H1 (cell line): ENCODE results near the gene CMIP. TPM values are rescaled to one million over a fixed set of nuclear protein-coding genes. Genes with fewer than 3 reads are reported as not detected.
A peak's percentile ranks its signal among the peaks of the same experiment; 100 is the strongest.

Experiments used
- CTCF ChIA-PET: fragments of 300-600 bp; sonication (Branson Sonifier 250); formaldehyde crosslinking; loops from one replicate; lab custom pipeline; 2021; ENCODE audit not compliant: partially characterized antibody; lab: Charles Lee
- POLR2A ChIA-PET: fragments of 300-600 bp; sonication (Branson Sonifier 250); formaldehyde crosslinking; loops from one replicate; lab custom pipeline; 2021; ENCODE audit warnings: inconsistent platforms; ENCODE audit not compliant: partially characterized antibody; lab: Charles Lee
- DNase-seq, 2 experiments: peaks; one replicate each; pipeline versions ENCODE4 v3.0.0 to v3.0.0-alpha.2; 2010 to 2022; ENCODE audit warnings: low spot score in 2 of 2, low read depth in 1 of 2, mixed read lengths in 1 of 2
- FAIRE-seq: peaks from 2 replicates; lab custom pipeline; 2011; peaks lifted over from hg19 to GRCh38; lab: Jason Lieb, UNC
- H2AFZ ChIP-seq: 2 replicates; pipeline ENCODE4 v1.8.1; 2012; ENCODE audit warnings: low read length, inconsistent platforms
- H2AK5ac ChIP-seq: 2 replicates; pipeline ENCODE4 v1.6.1; 2013; ENCODE audit warnings: low read depth, low read length
- H2BK120ac ChIP-seq: replicated peaks from 2 replicates; pipeline ENCODE3; 2013; ENCODE audit warnings: low read depth, low read length, inconsistent platforms
- H2BK12ac ChIP-seq: 2 replicates; pipeline ENCODE4 v1.6.1; 2013; ENCODE audit warnings: low read depth, low read length
- H2BK15ac ChIP-seq: 2 replicates; pipeline ENCODE4 v1.6.1; 2013; ENCODE audit warnings: low read length
- H2BK20ac ChIP-seq: 2 replicates; pipeline ENCODE4 v1.6.1; 2013; ENCODE audit warnings: low read length
- H2BK5ac ChIP-seq: 2 replicates; pipeline ENCODE4 v1.6.1; 2013; ENCODE audit warnings: low read depth, low read length
- H3K14ac ChIP-seq: 2 replicates; pipeline ENCODE4 v1.6.1; 2013; ENCODE audit warnings: inconsistent platforms; ENCODE audit not compliant: insufficient read length
- H3K18ac ChIP-seq: 2 replicates; pipeline ENCODE4 v1.6.1; 2013; ENCODE audit warnings: low read length; ENCODE audit errors: extremely low read depth
- H3K23ac ChIP-seq: 2 replicates; pipeline ENCODE4 v1.6.1; 2013; ENCODE audit warnings: inconsistent platforms; ENCODE audit not compliant: insufficient read length
- H3K23me2 ChIP-seq: 2 replicates; pipeline ENCODE4 v1.6.1; 2013; ENCODE audit warnings: low read depth, low read length
- H3K27ac ChIP-seq: 2 replicates; pipeline ENCODE4 v1.6.1; 2011; ENCODE audit warnings: low read depth, low read length, inconsistent platforms
- H3K27me3 ChIP-seq, 4 experiments: replicated peaks in 1 of 4; 1 replicate in 1 of 4; 2 replicates in 3 of 4; pipeline versions ENCODE4 v1.6.1 to v1.8.1; 2011 to 2013; ENCODE audit warnings: low read length in 3 of 4, mild to moderate bottlenecking in 3 of 4, inconsistent platforms in 2 of 4, mixed read lengths in 2 of 4, moderate library complexity in 1 of 4; ENCODE audit not compliant: control insufficient read depth in 3 of 4, insufficient read depth in 3 of 4; ENCODE audit errors: extremely low read depth in 1 of 4
- H3K36me3 ChIP-seq, 4 experiments: 2 replicates each; pipeline versions ENCODE4 v1.6.1 to v1.8.1; 2011 to 2013; ENCODE audit warnings: mild to moderate bottlenecking in 4 of 4, low read length in 3 of 4, moderate library complexity in 2 of 4, control low read depth in 1 of 4, inconsistent platforms in 1 of 4; ENCODE audit not compliant: insufficient read depth in 4 of 4, control insufficient read depth in 2 of 4
- H3K4ac ChIP-seq: replicated peaks from 2 replicates; pipeline ENCODE3; 2013; ENCODE audit warnings: low read length, low read depth, mixed read lengths, inconsistent platforms; ENCODE audit not compliant: insufficient read length
- H3K4me1 ChIP-seq, 4 experiments: replicated peaks in 1 of 4; 1 replicate in 1 of 4; 2 replicates in 3 of 4; pipeline versions ENCODE4 v1.6.1 to v1.8.1; 2011 to 2013; ENCODE audit warnings: low read length in 3 of 4, inconsistent platforms in 2 of 4, mixed read lengths in 1 of 4; ENCODE audit not compliant: insufficient read depth in 4 of 4, control insufficient read depth in 3 of 4
- H3K4me2 ChIP-seq, 2 experiments: 2 replicates each; pipeline versions ENCODE4 v1.6.1 to v1.8.1; 2011 to 2013; ENCODE audit warnings: low read depth in 2 of 2, low read length in 2 of 2, control low read depth in 1 of 2, inconsistent platforms in 1 of 2, mild to moderate bottlenecking in 1 of 2; ENCODE audit not compliant: insufficient read depth in 1 of 2
- H3K4me3 ChIP-seq, 4 experiments: fragments of 200-600, 300-600 bp in 1 of 4; sonication (generic), shearing (Covaris generic), sonication (Bioruptor Twin) in 1 of 4; 2 replicates each; pipeline versions ENCODE4 v1.5.1 to v1.8.1; 2011 to 2016; ENCODE audit warnings: low read length in 4 of 4, low read depth in 3 of 4, control low read depth in 2 of 4, inconsistent platforms in 2 of 4, mild to moderate bottlenecking in 2 of 4, mixed read lengths in 1 of 4, moderate library complexity in 1 of 4; ENCODE audit not compliant: insufficient read depth in 2 of 4; ENCODE audit errors: extremely low read depth in 1 of 4
- H3K56ac ChIP-seq: replicated peaks from 2 replicates; pipeline ENCODE3; 2013; ENCODE audit warnings: low read depth, mild to moderate bottlenecking, mixed read lengths, low read length, inconsistent platforms; ENCODE audit not compliant: insufficient read length
- H3K79me1 ChIP-seq: 2 replicates; pipeline ENCODE4 v1.6.1; 2013; ENCODE audit warnings: low read depth, low read length, control low read depth
- H3K79me2 ChIP-seq, 2 experiments: 2 replicates each; pipeline versions ENCODE4 v1.6.1 to v1.8.1; 2012 to 2013; ENCODE audit warnings: low read length in 2 of 2, mild to moderate bottlenecking in 2 of 2, inconsistent platforms in 1 of 2; ENCODE audit not compliant: insufficient read depth in 2 of 2, control insufficient read depth in 1 of 2
- H3K9ac ChIP-seq, 4 experiments: replicated peaks in 1 of 4; 1 replicate in 1 of 4; 2 replicates in 3 of 4; pipeline versions ENCODE4 v1.6.1 to v1.8.1; 2011 to 2013; ENCODE audit warnings: low read depth in 3 of 4, low read length in 3 of 4, control low read depth in 2 of 4, mild to moderate bottlenecking in 2 of 4, moderate library complexity in 2 of 4, inconsistent platforms in 1 of 4; ENCODE audit errors: extremely low read depth in 1 of 4
- H3K9me3 ChIP-seq, 2 experiments: 2 replicates each; pipeline versions ENCODE4 v1.6.1 to v1.8.1; 2012 to 2013; ENCODE audit warnings: mild to moderate bottlenecking in 2 of 2, moderate library complexity in 2 of 2, control low read depth in 1 of 2, inconsistent platforms in 1 of 2, low read depth in 1 of 2, low read length in 1 of 2, mixed read lengths in 1 of 2; ENCODE audit not compliant: insufficient read depth in 2 of 2
- H4K20me1 ChIP-seq, 2 experiments: replicated peaks in 1 of 2; 2 replicates each; pipeline versions ENCODE3 to v1.8.1; 2011 to 2013; ENCODE audit warnings: inconsistent platforms in 2 of 2, low read length in 2 of 2, mild to moderate bottlenecking in 1 of 2; ENCODE audit not compliant: insufficient read depth in 2 of 2, control insufficient read depth in 1 of 2
- H4K5ac ChIP-seq: 2 replicates; pipeline ENCODE4 v1.6.1; 2013; ENCODE audit warnings: low read length, low read depth, mixed read lengths, inconsistent platforms; ENCODE audit not compliant: insufficient read length
- H4K8ac ChIP-seq: 2 replicates; pipeline ENCODE4 v1.8.0; 2013; ENCODE audit warnings: mild to moderate bottlenecking, moderate library complexity, low read length, inconsistent platforms; ENCODE audit not compliant: insufficient read depth; ENCODE audit errors: extremely low read depth
- H4K91ac ChIP-seq: replicated peaks from 2 replicates; pipeline ENCODE3; 2013; ENCODE audit warnings: low read length, mixed read lengths, inconsistent platforms; ENCODE audit not compliant: insufficient read length
- ATF3 ChIP-seq: IDR thresholded peaks from 2 replicates; pipeline ENCODE4 v1.6.1; 2011; ENCODE audit warnings: low read depth, mild to moderate bottlenecking, low read length; ENCODE audit not compliant: insufficient read depth
- CHD1 ChIP-seq: IDR thresholded peaks from 2 replicates; pipeline ENCODE4 v1.6.1; 2012; ENCODE audit warnings: low read depth, low read length, improper control_type of control experiment
- FOSL1 ChIP-seq: IDR thresholded peaks from 2 replicates; pipeline ENCODE4 v1.6.1; 2011; ENCODE audit warnings: mild to moderate bottlenecking, low read depth, low read length, moderate library complexity; ENCODE audit not compliant: insufficient read depth
- KDM4A ChIP-seq: IDR thresholded peaks from one replicate; pipeline ENCODE4 v1.7.1; 2012; ENCODE audit warnings: low read depth, mild to moderate bottlenecking, moderate library complexity, low read length, inconsistent platforms; ENCODE audit not compliant: severe bottlenecking
- MAFK ChIP-seq: IDR thresholded peaks from 2 replicates; pipeline ENCODE4 v1.6.1; 2012; ENCODE audit warnings: low read depth, mild to moderate bottlenecking, improper control_type of control experiment, low read length
- SIRT6 ChIP-seq: IDR thresholded peaks from one replicate; pipeline ENCODE4 v1.7.1; 2012; ENCODE audit warnings: low read length, inconsistent platforms
- WGBS, 2 experiments: shearing (Covaris generic) in 1 of 2; methylation state at CpG; one replicate each; pipeline versions ENCODE4 v1.1.6 to v1.1.7; 2013 to 2015; ENCODE audit warnings: low lambda C conversion rate in 2 of 2, mixed read lengths in 2 of 2, inconsistent platforms in 1 of 2, low coverage in 1 of 2, missing lambda C conversion rate in 1 of 2; ENCODE audit not compliant: insufficient replicate concordance in 2 of 2, insufficient coverage in 1 of 2, insufficient read length in 1 of 2; ENCODE audit errors: extremely low coverage in 1 of 2, missing lambda C conversion rate in 1 of 2; 5-methylcytosine and 5-hydroxymethylcytosine counted together
- polyA plus RNA-seq, 7 experiments: library from polyadenylated mRNA; depleted of rRNA in 3 of 7; stranded (reverse) in 5 of 7; unstranded in 2 of 7; fragments of >200 nt in 5 of 7; fragments of 200-250 nt in 2 of 7; gene quantifications; 1 replicate in 5 of 7; 2 replicates in 1 of 7; 4 replicates in 1 of 7; pipeline versions ENCODE4 v1.2.1 to v1.2.3, GENCODE V29; 2011 to 2013; ENCODE audit warnings: missing spikeins in 2 of 7, mixed read lengths in 2 of 7
- total RNA-seq: library from RNA; stranded (reverse); fragmentation: NEBNext Ultra II Directional; extraction: Animal tissue kit (Norgen Biotek cat#: 25700); gene quantifications from 2 replicates; pipeline ENCODE4 v1.2.1, GENCODE V29; 2021
- TF ChIP-seq, protein P1 (sequence below): IDR thresholded peaks from 2 replicates; pipeline ENCODE4 v1.6.1; 2012; ENCODE audit warnings: inconsistent platforms
- TF ChIP-seq, protein P2 (sequence below): IDR thresholded peaks from 2 replicates; pipeline ENCODE4 v1.6.1; 2012; ENCODE audit warnings: inconsistent platforms

The CMIP gene
- total and polyA plus RNA-seq, 2 of the 8 experiments (the other 6 are each of a cell fraction or from before 2014, with no cell fraction given) = 7.9 to 53.2 TPM

DNA sequence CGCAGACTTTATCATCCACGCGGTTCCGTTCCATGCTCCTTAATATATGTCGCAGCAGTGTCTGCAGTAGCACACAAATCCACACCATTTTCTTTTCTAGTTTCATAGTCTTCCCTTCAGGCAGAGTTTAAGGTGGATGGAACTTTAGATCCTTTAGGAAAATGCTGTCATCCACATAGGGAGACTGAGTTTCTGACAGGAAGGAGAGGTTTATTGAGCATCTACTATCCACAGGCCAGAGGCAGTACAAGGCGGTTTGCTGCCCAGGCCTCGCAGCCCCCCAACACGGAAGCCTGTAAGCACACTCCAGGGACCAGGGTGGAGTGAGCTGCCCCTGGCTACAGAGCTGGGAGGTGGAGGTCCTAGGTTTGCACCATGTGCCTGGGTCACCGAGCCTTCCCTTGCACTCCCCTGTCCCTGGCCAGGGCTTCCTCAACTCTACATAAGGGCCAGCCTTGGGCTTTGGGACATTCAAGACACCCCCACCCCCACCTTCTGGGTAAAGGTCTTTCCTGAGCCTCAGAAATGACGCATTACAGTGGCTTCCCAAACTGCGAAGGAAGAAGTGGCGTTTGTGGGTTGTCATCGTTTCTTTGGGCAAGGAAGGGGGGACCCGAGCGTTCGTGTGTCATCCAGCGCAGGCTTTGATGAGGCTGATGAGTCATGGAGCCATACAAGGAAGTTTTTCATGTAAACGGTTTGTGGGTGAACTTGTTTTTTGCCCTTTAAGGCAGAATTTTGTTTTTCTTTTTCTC, 188.0 kb downstream of the CMIP start:
- peaks cover 3% of the 10 kb centered on the region; the same call in 1 of the 2 replicates for H3K79me1 ChIP-seq
- H4K20me1 ChIP-seq = peaks cover 3% of the 10 kb centered on the region in 2 experiments
- CTCF ChIA-PET = interaction anchor here (0.7 to 5.2 kb wide), 16 partner anchors 11 to 232 kb away, joined by 3 to 27 read pairs (median 4); no protein-coding TSS in a partner anchor
- no peak overlapping the region for H3K56ac ChIP-seq
- H3K4me2 ChIP-seq = 0 out of 4 replicates have a peak overlapping the region, but pooled peaks of 1 of the 2 experiments have one; percentile 6
- WGBS, 2 experiments = 86% methylated on average over 18 of the region's 18 CpGs; no CpG with 5 or more reads in 1 of the 2 experiments
- peak overlapping the region; percentile 78; the same call in 1 of the 2 replicates for H2AK5ac ChIP-seq
- H4K91ac ChIP-seq = no peak overlapping the region
- H3K4me1 ChIP-seq = peaks cover 8 to 43% (median 16%) of the 10 kb centered on the region in 4 experiments
- H3K23me2 ChIP-seq = no peaks in the 10 kb centered on the region
- H3K9me3 ChIP-seq = no peaks in the 10 kb centered on the region
- H2BK5ac ChIP-seq = peak overlapping the region; percentile 76; the same call in 1 of the 2 replicates
- no peak overlapping the region for H3K14ac ChIP-seq
- no peak overlapping the region for H4K5ac ChIP-seq
- no peaks in the 10 kb centered on the region for H3K36me3 ChIP-seq
- DNase-seq = no peak
- H2AFZ ChIP-seq = no peak overlapping the region
- H3K79me2 ChIP-seq = peaks cover 0 to 10% of the 10 kb centered on the region in 2 experiments; a peak in 1 of 4 replicates
- peak overlapping the region; percentile 41; the same call in 1 of the 2 replicates for H3K27ac ChIP-seq
- H2BK120ac ChIP-seq = no peak overlapping the region
- no peak overlapping the region for H2BK20ac ChIP-seq
- H3K4me3 ChIP-seq = no peak overlapping the region
- H3K23ac ChIP-seq = no peak overlapping the region
- no peak overlapping the region for H3K9ac ChIP-seq
- no peak overlapping the region for H3K4ac ChIP-seq
- no peaks in the 10 kb centered on the region for H3K27me3 ChIP-seq
- no peak for FAIRE-seq
- H3K18ac ChIP-seq = peak overlapping the region; percentile 48
- H2BK15ac ChIP-seq = 0 out of 2 replicates have a peak overlapping the region, but pooled peaks have one; percentile 29
- H4K8ac ChIP-seq = no peak overlapping the region
- H2BK12ac ChIP-seq = peak overlapping the region; percentile 60; the same call in 1 of the 2 replicates
- POLR2A ChIA-PET = interaction anchor here (1.9 to 3.5 kb wide), 2 partner anchors 11 to 13 kb away, joined by 4 to 14 read pairs; no protein-coding TSS in a partner anchor
- TF ChIP-seq KDM4A (no peak), CHD1 (no peak), SIRT6 (no peak), ATF3 (no peak), FOSL1 (no peak), MAFK (no peak)
- TF ChIP-seq, protein P1, sequence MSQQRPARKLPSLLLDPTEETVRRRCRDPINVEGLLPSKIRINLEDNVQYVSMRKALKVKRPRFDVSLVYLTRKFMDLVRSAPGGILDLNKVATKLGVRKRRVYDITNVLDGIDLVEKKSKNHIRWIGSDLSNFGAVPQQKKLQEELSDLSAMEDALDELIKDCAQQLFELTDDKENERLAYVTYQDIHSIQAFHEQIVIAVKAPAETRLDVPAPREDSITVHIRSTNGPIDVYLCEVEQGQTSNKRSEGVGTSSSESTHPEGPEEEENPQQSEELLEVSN = no peak
- TF ChIP-seq, protein P2, sequence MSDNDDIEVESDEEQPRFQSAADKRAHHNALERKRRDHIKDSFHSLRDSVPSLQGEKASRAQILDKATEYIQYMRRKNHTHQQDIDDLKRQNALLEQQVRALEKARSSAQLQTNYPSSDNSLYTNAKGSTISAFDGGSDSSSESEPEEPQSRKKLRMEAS = no peak
